PFSK-1 (cell line): ENCODE data around the gene SIL1.

Source experiments
- POLR2AphosphoS5 ChIP-seq: IDR thresholded peaks from 2 replicates; pipeline ENCODE4 v1.6.1; 2012; ENCODE audit warnings: low read depth, mild to moderate bottlenecking, control low read depth, low read length, moderate library complexity
- SIN3A ChIP-seq: IDR thresholded peaks from 2 replicates; pipeline ENCODE4 v1.6.1; 2012; ENCODE audit warnings: mild to moderate bottlenecking, low read length, moderate library complexity, borderline replicate concordance; ENCODE audit not compliant: insufficient read depth

DNA sequence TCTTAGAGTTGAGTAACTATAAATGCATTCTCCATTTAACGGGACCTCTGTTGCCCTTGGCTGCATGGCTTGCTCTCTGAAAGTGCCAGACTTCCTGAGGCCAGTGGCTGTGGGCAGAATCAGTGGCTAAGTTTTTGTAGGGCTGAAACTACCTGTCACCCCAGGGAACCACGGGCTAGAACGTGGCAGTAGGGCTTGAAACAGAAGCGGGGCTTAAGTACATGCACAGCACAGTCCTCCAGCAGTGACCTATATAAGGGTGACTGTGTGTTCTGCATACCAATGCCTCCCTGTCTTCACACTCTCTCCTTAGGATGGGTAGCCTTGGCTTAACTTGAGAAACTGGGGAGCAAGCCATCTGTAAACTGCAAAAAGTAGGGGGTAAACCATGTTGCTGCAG lies 279.5 kb downstream of the SIL1 start:
- TF ChIP-seq SIN3A (no peak), POLR2AphosphoS5 (no peak)
